Measurements from ENCODE around the gene IL1RL1. TPM values are rescaled to one million over a fixed set of nuclear protein-coding genes. Genes with fewer than 3 reads are reported as not detected.

Gene IL1RL1
- total RNA-seq, 2 experiments from 2014 or later: not detected

- TF ChIP-seq, protein P1, sequence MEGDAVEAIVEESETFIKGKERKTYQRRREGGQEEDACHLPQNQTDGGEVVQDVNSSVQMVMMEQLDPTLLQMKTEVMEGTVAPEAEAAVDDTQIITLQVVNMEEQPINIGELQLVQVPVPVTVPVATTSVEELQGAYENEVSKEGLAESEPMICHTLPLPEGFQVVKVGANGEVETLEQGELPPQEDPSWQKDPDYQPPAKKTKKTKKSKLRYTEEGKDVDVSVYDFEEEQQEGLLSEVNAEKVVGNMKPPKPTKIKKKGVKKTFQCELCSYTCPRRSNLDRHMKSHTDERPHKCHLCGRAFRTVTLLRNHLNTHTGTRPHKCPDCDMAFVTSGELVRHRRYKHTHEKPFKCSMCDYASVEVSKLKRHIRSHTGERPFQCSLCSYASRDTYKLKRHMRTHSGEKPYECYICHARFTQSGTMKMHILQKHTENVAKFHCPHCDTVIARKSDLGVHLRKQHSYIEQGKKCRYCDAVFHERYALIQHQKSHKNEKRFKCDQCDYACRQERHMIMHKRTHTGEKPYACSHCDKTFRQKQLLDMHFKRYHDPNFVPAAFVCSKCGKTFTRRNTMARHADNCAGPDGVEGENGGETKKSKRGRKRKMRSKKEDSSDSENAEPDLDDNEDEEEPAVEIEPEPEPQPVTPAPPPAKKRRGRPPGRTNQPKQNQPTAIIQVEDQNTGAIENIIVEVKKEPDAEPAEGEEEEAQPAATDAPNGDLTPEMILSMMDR (conservative IDR thresholded peaks at IDR 0.05; ENCODE audit: low read length): no peak
- TF ChIP-seq EZH2phosphoT487 (IDR thresholded peaks at IDR 0.05; ENCODE audit: borderline replicate concordance, low read depth, low read length): no peak
- H3K4me1 ChIP-seq (ENCODE audit: insufficient read depth, low read length, poor library complexity, severe bottlenecking): no peaks in the 10 kb centered on the region
- no peak overlapping the region for H3K4me2 ChIP-seq (ENCODE audit: low read length)
- ChIA-PET CTCF (ENCODE audit: unreplicated experiment) (no interaction called here), POLR2A (no interaction called here)
- BruUV-seq (replicated peaks): no TSS peak
- H4K20me1 ChIP-seq (ENCODE audit: insufficient read depth, low read length): no peaks in the 10 kb centered on the region
- H2AFZ ChIP-seq (ENCODE audit: low read length): no peak overlapping the region
- H3K4me3 ChIP-seq (ENCODE audit: low read depth, low read length, poor library complexity, severe bottlenecking): no peak overlapping the region
- no peaks in the 10 kb centered on the region for H3K36me3 ChIP-seq (ENCODE audit: insufficient read depth, low read length)
- H3K9me2 ChIP-seq (ENCODE audit: insufficient read depth, low read length): no peaks in the 10 kb centered on the region
- no peaks in the 10 kb centered on the region for H3K9me3 ChIP-seq (ENCODE audit: low read length)
- H3K27ac ChIP-seq (ENCODE audit: low read depth, low read length, poor library complexity, severe bottlenecking): no peak overlapping the region
- no peak for DNase-seq (ENCODE audit: low spot score)
- intact Hi-C loops (cut with micrococcal nuclease; ENCODE audit: unreplicated experiment): no loop called here
- H3K79me2 ChIP-seq (ENCODE audit: insufficient read depth, low read depth, low read length): no peaks in the 10 kb centered on the region
These were observed 46.4 kb upstream of the IL1RL1 start for GRCh38 chr2:102264952-102265351.

GRCh38 chr2:102266204-102266603, 45.2 kb upstream of the IL1RL1 start:
- H3K36me3 ChIP-seq (ENCODE audit: insufficient read depth, low read length): no peaks in the 10 kb centered on the region
- TF ChIP-seq EZH2phosphoT487 (IDR thresholded peaks at IDR 0.05; ENCODE audit: borderline replicate concordance, low read depth, low read length): no peak
- TF ChIP-seq, protein P1 (conservative IDR thresholded peaks at IDR 0.05; ENCODE audit: low read length): no peak
- ChIA-PET POLR2A (no interaction called here), CTCF (ENCODE audit: unreplicated experiment) (no interaction called here)
- no peak overlapping the region for H3K4me3 ChIP-seq (ENCODE audit: low read depth, low read length, poor library complexity, severe bottlenecking)
- H4K20me1 ChIP-seq (ENCODE audit: insufficient read depth, low read length): no peaks in the 10 kb centered on the region
- no peak overlapping the region for H2AFZ ChIP-seq (ENCODE audit: low read length)
- H3K9me3 ChIP-seq (ENCODE audit: low read length): no peaks in the 10 kb centered on the region
- H3K9me2 ChIP-seq (ENCODE audit: insufficient read depth, low read length): no peaks in the 10 kb centered on the region
- no peak overlapping the region for H3K4me2 ChIP-seq (ENCODE audit: low read length)
- H3K27ac ChIP-seq (ENCODE audit: low read depth, low read length, poor library complexity, severe bottlenecking): no peak overlapping the region
- intact Hi-C loops (cut with micrococcal nuclease; ENCODE audit: unreplicated experiment): no loop called here
- no peaks in the 10 kb centered on the region for H3K79me2 ChIP-seq (ENCODE audit: insufficient read depth, low read depth, low read length)
- no peaks in the 10 kb centered on the region for H3K4me1 ChIP-seq (ENCODE audit: insufficient read depth, low read length, poor library complexity, severe bottlenecking)
- no TSS peak for BruUV-seq (replicated peaks)
- no peak for DNase-seq (ENCODE audit: low spot score)

- H3K36me3 ChIP-seq (ENCODE audit: insufficient read depth, low read length): no peaks in the 10 kb centered on the region
- CTCF ChIA-PET (ENCODE audit: unreplicated experiment): no interaction called here
- intact Hi-C loops (cut with micrococcal nuclease; ENCODE audit: unreplicated experiment): no loop called here
- H3K4me3 ChIP-seq (ENCODE audit: low read depth, low read length, poor library complexity, severe bottlenecking): no peak overlapping the region
- no peaks in the 10 kb centered on the region for H3K4me1 ChIP-seq (ENCODE audit: insufficient read depth, low read length, poor library complexity, severe bottlenecking)
- no peak for DNase-seq (ENCODE audit: low spot score)
- H3K9me3 ChIP-seq (ENCODE audit: low read length): no peaks in the 10 kb centered on the region
- POLR2A ChIA-PET: no interaction called here
- no peaks in the 10 kb centered on the region for H4K20me1 ChIP-seq (ENCODE audit: insufficient read depth, low read length)
- H3K27ac ChIP-seq (ENCODE audit: low read depth, low read length, poor library complexity, severe bottlenecking): no peak overlapping the region
- no peak for TF ChIP-seq EZH2phosphoT487 (IDR thresholded peaks at IDR 0.05; ENCODE audit: borderline replicate concordance, low read depth, low read length)
- TF ChIP-seq, protein P1 (conservative IDR thresholded peaks at IDR 0.05; ENCODE audit: low read length): no peak
- no peak overlapping the region for H3K4me2 ChIP-seq (ENCODE audit: low read length)
- no peak overlapping the region for H2AFZ ChIP-seq (ENCODE audit: low read length)
- BruUV-seq (replicated peaks): no TSS peak
- H3K9me2 ChIP-seq (ENCODE audit: insufficient read depth, low read length): no peaks in the 10 kb centered on the region
- no peaks in the 10 kb centered on the region for H3K79me2 ChIP-seq (ENCODE audit: insufficient read depth, low read depth, low read length)
These were observed 43.6 kb upstream of the IL1RL1 start for GRCh38 chr2:102267774-102268173.
